Skeletal muscle tissue (tissue), 4 donors: Measurements from ENCODE around the gene ACOT13. TPM values are rescaled to one million over a fixed set of nuclear protein-coding genes. Genes with fewer than 3 reads are reported as not detected.
"Not testable (repeated sequence)": the region's sequence is repeated elsewhere in the genome, so short reads cannot be mapped to it uniquely, and the experiment has no call there.

Experiments used
- H3K27ac ChIP-seq: one replicate; pipeline ENCODE4 v1.7.0; 2013; ENCODE audit warnings: mild to moderate bottlenecking, low read depth, low read length, inconsistent platforms
- H3K27me3 ChIP-seq, 3 donors: one replicate each; pipeline ENCODE4 v1.7.0; 2013; ENCODE audit warnings: low read length in 3 of 3; ENCODE audit not compliant: control insufficient read depth in 3 of 3, insufficient read depth in 3 of 3
- H3K36me3 ChIP-seq, 3 donors: one replicate each; pipeline ENCODE4 v1.7.0; 2013; ENCODE audit warnings: low read length in 3 of 3; ENCODE audit not compliant: control insufficient read depth in 3 of 3, insufficient read depth in 3 of 3
- H3K4me1 ChIP-seq, 3 donors: one replicate each; pipeline ENCODE4 v1.7.0; 2013; ENCODE audit warnings: low read length in 3 of 3, mild to moderate bottlenecking in 3 of 3; ENCODE audit not compliant: control insufficient read depth in 3 of 3, insufficient read depth in 3 of 3
- H3K4me3 ChIP-seq, 3 donors: one replicate each; pipeline ENCODE4 v1.7.0; 2013; ENCODE audit warnings: low read length in 3 of 3
- H3K9ac ChIP-seq, 3 donors: one replicate each; pipeline ENCODE4 v1.7.0; 2013; ENCODE audit warnings: low read length in 3 of 3, mild to moderate bottlenecking in 3 of 3, moderate library complexity in 2 of 3, low read depth in 1 of 3
- H3K9me3 ChIP-seq, 3 donors: one replicate each; pipeline ENCODE4 v1.7.0; 2013; ENCODE audit warnings: low read length in 3 of 3; ENCODE audit not compliant: control insufficient read depth in 3 of 3
- total RNA-seq: library from RNA; depleted of rRNA; stranded (reverse); fragments of >200 nt; gene quantifications from one replicate; pipeline ENCODE4 v1.2.3, GENCODE V29; 2014
- donor health status: Osteomylitis.

Gene ACOT13
- total RNA-seq, 1 donor from 2014 or later = 4.7 TPM

DNA sequence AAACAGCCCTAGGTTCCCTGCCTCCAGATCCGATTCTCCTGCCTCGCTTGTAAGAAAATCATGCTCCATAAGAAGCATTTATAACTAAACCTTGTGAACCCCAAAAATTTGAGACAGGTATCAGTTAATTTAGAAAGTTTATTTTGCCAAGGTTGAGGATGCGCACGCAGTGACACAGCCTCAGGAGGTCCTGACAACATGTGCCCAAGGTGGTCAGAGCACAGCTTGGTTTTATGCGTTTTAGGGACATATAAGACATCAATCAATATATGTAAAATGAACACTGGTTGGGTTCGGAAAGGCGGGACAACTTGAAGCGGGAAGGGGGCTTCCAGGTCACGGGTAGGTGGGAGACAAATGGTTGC, 2.1 kb downstream of the ACOT13 start:
- no peak overlapping the region for H3K27ac ChIP-seq
- peaks cover 0 to 4% (median 4%) of the 10 kb centered on the region in 3 donors for H3K36me3 ChIP-seq
- no peaks in the 10 kb centered on the region for H3K27me3 ChIP-seq
- no peak overlapping the region for H3K4me3 ChIP-seq
- peaks cover 13 to 34% (median 25%) of the 10 kb centered on the region in 3 donors for H3K4me1 ChIP-seq
- peaks cover 0 to 4% (median 0%) of the 10 kb centered on the region in 3 donors for H3K9me3 ChIP-seq
- H3K9ac ChIP-seq = no peak overlapping the region

DNA sequence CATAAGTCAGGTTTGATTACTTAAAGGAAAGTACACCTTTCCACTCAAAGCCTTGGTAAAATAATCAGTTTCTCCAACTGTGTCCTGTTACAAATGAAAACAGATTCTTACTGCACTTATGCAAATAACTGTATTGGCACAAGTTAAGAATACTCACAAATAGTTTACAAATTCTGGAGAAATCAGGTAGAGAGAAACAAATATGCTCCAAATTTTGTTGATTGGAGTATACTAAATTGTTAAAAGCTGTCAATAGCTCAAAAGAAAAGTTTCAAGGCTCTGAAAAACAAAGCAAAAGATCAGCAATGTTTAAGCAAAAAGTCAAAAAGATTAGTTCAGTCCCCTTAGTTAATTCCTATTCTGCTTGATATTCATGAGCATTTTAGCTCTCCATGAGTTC, 3.6 kb downstream of the ACOT13 start:
- not testable (repeated sequence) for H3K9me3 ChIP-seq, H3K27me3 ChIP-seq, H3K9ac ChIP-seq, H3K27ac ChIP-seq, H3K4me3 ChIP-seq, H3K36me3 ChIP-seq
- peaks cover 12 to 25% (median 17%) of the 10 kb centered on the region in 3 donors for H3K4me1 ChIP-seq

DNA sequence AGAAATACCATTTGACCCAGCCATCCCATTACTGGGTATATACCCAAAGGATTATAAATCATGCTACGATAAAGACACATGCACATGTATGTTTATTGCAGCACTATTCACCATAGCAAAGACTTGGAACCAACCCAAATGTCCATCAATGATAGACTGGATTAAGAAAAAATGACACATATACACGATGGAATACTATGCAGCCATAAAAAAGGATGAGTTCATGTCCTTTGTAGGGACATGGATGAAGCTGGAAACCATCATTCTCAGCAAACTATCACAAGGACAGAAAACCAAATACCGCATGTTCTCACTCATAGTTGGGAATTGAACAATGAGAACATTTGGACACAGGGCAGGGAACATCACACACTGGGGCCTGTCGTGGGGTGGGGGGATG, 4.2 kb downstream of the ACOT13 start:
- not testable (repeated sequence) for H3K36me3 ChIP-seq, H3K9ac ChIP-seq, H3K9me3 ChIP-seq, H3K27me3 ChIP-seq, H3K27ac ChIP-seq, H3K4me3 ChIP-seq
- peaks cover 9 to 20% (median 12%) of the 10 kb centered on the region in 3 donors for H3K4me1 ChIP-seq

GRCh38 chr6:24672620-24673182, 5.8 kb downstream of the ACOT13 start:
- peaks cover 0 to 4% (median 0%) of the 10 kb centered on the region in 3 donors for H3K9me3 ChIP-seq

GRCh38 chr6:24673625-24674024, 6.7 kb downstream of the ACOT13 start:
- no peaks in the 10 kb centered on the region for H3K27me3 ChIP-seq
- no peaks in the 10 kb centered on the region for H3K36me3 ChIP-seq
- peaks cover 0 to 2% (median 0%) of the 10 kb centered on the region in 3 donors for H3K4me1 ChIP-seq
- H3K9ac ChIP-seq = no peak overlapping the region
- H3K4me3 ChIP-seq = no peak overlapping the region
- H3K9me3 ChIP-seq = peaks cover 0 to 4% (median 0%) of the 10 kb centered on the region in 3 donors
- no peak overlapping the region for H3K27ac ChIP-seq

More at GRCh38 chr6:24672620-24673182, 5.8 kb downstream of the ACOT13 start:
- no peak overlapping the region for H3K27ac ChIP-seq
- no peak overlapping the region for H3K4me3 ChIP-seq
- no peaks in the 10 kb centered on the region for H3K36me3 ChIP-seq
- peaks cover 6 to 11% (median 8%) of the 10 kb centered on the region in 3 donors for H3K4me1 ChIP-seq
- H3K9ac ChIP-seq = no peak overlapping the region
- H3K27me3 ChIP-seq = no peaks in the 10 kb centered on the region

DNA sequence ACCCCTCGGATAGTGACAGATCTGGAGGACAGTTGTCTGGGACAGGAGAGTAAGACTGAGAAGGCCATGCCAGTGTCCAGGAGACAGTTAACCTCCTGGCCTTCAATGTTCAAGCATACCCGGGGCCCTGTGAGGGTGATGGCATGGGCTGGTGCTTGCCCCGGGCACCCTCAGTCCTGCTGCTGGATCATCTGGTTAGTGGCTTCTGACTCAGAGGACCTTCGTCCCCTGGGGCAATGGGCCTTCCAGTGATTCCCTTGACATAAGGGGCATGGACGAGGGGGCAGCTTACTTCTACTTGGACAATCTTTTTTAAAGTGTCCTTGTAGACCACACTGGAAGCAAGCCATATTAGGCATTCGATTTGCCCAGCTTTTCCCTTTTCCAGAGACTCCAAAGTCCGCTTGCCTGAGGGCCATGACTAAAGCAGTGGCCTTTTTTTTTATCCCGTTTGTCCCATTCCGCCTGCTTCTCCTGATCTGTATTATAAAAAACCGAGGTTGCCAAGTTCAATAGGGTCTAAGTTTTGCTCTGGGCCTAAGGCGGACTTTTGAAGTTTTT, 12.0 kb downstream of the ACOT13 start:
- not testable (repeated sequence) for H3K9ac ChIP-seq, H3K4me1 ChIP-seq, H3K9me3 ChIP-seq, H3K4me3 ChIP-seq, H3K36me3 ChIP-seq, H3K27me3 ChIP-seq, H3K27ac ChIP-seq

DNA sequence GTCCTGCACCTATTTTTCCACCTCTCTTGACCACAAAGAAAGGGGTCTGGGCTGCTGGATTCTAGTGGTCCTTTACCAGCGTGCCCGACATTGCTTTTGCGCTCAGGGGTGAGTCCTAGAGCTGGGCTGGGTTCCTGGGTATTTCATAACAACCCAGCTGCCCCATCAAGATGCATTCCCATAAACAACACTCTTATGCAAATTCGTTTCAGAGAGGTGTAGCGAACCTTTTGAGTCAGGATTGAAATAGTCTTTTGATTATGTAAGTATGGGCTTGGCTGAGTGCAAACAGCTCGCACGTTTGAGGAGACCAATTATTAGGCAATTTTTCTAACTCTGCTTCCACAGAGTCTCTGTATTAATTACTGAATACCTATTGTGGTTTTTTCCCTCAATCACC, 13.7 kb downstream of the ACOT13 start:
- no peaks in the 10 kb centered on the region for H3K4me1 ChIP-seq
- H3K4me3 ChIP-seq = no peak overlapping the region
- H3K9ac ChIP-seq = no peak overlapping the region
- no peaks in the 10 kb centered on the region for H3K36me3 ChIP-seq
- H3K27me3 ChIP-seq = no peaks in the 10 kb centered on the region
- H3K9me3 ChIP-seq = no peaks in the 10 kb centered on the region
- no peak overlapping the region for H3K27ac ChIP-seq

DNA sequence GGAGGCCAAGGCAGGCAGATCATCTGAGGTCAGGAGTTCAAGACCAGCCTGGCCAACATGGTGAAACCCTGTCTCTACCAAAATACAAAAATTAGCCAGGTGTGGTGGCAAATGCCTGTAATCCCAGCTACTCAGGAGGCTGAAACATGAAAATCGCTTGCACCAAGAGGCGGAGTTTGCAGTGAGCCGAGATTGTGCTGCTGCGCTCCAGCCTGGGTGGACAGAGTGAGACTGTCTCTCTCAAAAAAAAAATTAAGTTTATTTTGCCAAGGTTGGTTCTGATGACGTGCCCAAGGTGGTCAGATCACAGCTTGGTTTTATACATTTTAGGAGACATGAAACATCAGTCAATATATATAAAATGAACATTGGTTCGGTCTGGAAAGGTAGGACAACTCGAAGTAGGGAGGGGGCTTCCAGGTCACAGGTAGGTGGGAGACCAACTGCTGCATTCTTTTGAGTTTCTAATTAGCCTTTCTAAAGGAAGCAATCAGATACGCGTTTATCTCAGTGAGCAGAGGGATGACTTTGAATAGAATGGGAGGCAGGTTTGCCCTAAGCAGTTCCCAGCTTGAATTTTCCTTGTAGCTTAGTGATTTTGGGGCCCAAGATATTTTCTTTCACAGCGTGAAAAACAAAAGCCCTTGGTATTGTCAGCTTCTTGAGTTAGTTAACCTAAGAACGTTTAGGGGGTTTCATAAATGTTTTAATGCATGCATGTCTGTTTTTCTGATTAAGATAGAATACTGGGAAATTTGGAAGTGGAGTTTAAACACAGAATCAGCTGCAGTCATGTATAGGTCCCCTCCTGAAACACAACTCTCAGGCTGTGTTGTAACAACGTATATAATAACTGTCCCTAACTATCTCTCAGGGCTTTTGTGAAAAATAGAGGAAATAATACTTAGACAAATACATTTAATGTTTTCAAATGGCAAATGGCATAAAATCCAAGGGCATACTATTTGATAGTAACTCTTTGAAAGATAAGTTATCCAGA, 16.7 kb downstream of the ACOT13 start:
- no peaks in the 10 kb centered on the region for H3K27me3 ChIP-seq
- no peak overlapping the region for H3K4me3 ChIP-seq
- no peaks in the 10 kb centered on the region for H3K9me3 ChIP-seq
- no peaks in the 10 kb centered on the region for H3K36me3 ChIP-seq
- no peaks in the 10 kb centered on the region for H3K4me1 ChIP-seq
- no peak overlapping the region for H3K9ac ChIP-seq
- H3K27ac ChIP-seq = no peak overlapping the region

DNA sequence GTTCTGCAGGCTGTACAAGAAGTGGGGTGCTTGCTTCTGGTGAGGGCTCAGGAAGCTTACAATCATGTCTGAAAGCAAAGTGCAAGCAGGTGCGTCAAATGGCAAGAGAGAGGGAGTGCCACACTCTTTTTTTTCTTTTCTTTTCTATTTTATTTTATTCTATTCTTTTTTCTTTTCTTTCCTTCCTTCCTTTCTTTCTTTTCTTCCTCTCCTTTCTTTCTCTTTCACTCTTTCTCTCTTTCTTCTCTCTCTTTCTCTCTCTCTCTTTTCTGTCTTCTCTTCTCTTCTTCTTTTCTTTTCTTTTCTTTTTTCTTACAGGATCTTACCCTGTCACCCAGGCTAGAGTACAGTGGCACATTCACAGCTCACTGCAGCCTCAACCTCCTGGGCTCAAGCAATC, 19.5 kb downstream of the ACOT13 start:
- Histone ChIP-seq H3K27ac (no peak overlapping the region), H3K27me3 (no peaks in the 10 kb centered on the region), H3K9ac (no peak overlapping the region), H3K4me1 (no peaks in the 10 kb centered on the region), H3K9me3 (no peaks in the 10 kb centered on the region), H3K36me3 (no peaks in the 10 kb centered on the region), H3K4me3 (no peak overlapping the region)

DNA sequence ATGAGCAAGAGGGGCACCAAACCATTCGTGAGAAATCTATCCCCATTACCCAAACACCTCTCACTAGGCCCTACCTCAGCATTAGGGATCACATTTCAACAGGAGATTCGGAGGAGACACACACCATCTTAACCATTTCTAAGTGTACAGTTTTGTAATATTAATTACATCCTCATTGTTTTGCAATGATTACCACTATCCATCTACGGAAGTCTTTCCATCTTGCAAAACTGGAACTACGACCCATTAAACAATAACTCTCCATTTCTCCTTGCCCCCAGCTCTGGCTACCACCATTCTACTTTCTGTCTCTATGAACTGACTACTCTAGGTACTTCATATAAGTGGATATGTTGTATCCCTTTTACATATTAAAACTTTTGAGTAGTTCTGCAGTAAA, 20.1 kb downstream of the ACOT13 start:
- H3K27ac ChIP-seq = no peak overlapping the region
- H3K4me3 ChIP-seq = no peak overlapping the region
- H3K36me3 ChIP-seq = no peaks in the 10 kb centered on the region
- no peaks in the 10 kb centered on the region for H3K27me3 ChIP-seq
- no peaks in the 10 kb centered on the region for H3K4me1 ChIP-seq
- no peaks in the 10 kb centered on the region for H3K9me3 ChIP-seq
- H3K9ac ChIP-seq = no peak overlapping the region
